AML-193 (cell line): ENCODE measurements around the gene PIP5K1C.
"Not testable (repeated sequence)": the region's sequence is repeated elsewhere in the genome, so short reads cannot be mapped to it uniquely, and the experiment has no call there.

Experiments used
- DNase-seq, 2 experiments: peaks; one replicate each; lab custom pipeline; 2025; lab: John Stamatoyannopoulos, UW

PIP5K1C gene

DNA sequence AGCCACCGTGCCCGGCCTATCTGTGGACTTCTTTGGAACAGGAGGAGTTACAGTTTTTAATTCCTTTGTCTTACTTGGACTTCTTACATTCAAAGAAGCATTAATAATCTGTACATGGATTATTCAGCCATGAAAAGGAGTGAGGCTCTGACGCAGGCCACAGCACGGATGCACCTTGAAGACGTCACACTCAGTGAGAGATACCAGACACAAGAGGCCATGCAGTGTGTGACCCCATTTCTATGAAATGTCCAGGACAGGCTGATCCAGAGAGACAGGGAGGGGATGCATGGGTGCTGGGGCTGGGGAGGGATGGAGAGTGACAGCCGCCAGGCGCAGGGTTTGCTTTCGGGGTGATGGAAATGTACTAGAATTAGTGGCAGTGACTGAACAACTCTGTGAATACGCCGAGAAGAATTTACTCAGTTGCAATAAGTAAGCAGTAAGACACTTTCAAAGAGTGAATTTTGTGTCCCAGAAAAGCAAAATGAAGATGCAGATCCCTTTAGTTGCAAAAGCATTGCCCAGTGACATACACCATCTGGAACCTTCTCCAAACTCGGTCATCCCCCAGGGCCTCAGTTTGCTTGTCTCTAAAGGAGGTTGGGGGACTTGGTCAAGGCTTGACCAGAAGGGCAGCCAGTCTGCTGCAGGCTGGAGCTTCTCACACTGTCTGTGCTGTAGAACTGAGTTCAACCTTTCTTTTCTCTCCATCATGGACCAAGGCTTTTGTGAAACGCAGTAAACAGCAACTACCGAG is 25.3 kb downstream of the PIP5K1C start:
- DNase-seq, result no peak

DNA sequence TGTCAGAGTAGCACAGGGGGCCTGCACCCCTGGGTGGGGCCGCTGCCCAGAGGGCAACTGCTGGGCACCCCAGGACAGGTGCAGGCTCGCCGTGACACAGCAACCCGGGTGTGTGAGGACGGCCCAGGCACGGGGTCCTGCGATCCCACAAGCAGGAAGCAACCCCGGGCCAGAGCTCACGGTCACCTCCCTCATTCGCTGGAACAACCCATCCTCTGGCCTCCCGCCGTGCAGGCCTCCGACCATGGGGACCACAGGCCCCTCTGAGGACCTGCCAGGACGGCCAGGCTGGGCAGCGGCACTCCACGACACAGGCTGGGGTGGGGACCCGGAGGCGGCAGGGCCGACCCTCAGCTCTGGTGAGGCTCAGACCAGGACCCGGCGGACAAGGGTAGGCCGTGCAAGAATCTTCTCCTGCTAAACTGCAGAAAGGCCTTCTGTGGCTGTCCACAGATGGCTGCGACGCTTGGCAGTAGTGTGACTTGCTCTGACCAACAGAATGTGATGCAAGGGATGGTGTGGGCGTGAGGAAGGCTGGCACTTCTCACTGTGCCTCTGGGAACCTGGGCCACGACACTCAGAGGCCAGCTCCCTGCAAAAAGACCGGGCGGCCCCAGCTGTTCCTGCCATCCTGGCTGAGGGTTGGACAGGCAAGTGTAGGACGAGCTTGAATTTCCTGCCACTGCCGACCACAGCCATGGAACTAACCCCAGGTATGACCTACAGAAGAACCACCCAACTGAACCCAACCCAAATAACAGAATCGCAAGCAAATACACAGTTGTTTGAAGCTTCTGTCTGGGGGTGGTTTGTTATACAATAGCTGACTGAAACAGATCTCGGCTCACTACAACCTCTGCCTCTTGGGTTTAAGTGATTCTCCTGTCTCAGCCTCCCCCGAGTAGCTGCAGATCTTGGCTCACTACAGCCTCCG is 26.5 kb downstream of the PIP5K1C start:
- no peak for DNase-seq

DNA sequence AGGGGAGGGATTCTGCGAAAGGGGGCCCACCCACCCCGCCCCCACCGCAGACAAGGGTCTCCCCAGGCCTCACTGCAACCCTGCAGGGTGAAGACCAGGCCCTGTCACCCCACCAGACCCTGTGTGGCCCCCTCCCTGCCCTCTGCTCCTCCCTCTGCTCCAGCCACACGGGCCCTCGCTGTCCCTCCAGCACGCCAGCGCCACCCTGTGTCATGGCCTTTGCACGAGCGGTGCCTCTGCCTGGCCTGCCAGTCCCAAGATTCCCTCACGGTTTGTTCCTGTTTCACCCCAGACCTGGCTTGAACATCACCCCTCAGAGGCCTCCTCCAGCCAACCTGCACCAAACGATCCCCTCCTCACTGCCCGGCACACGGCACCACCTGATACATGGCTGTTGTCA is 27.3 kb downstream of the PIP5K1C start:
- no peak for DNase-seq

DNA sequence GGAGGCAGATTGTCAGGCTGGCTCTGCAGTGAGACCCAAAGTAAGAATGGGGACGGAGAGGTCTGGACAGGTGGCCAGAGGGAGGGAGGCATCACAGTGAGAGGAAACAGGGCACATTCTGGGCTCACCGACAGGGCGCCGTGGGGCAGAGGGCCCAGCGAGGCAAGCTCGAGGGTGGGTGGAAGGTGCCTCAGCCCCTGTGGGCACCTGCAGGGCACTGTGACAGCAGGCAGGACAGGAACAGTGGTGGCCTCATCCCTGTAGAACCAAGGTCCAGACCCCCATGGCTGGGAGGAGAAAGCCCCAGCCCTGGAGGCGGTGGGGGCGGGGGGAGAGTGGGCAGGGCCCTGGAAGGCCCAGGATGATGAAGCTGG is 27.7 kb downstream of the PIP5K1C start:
- no peak for DNase-seq

DNA sequence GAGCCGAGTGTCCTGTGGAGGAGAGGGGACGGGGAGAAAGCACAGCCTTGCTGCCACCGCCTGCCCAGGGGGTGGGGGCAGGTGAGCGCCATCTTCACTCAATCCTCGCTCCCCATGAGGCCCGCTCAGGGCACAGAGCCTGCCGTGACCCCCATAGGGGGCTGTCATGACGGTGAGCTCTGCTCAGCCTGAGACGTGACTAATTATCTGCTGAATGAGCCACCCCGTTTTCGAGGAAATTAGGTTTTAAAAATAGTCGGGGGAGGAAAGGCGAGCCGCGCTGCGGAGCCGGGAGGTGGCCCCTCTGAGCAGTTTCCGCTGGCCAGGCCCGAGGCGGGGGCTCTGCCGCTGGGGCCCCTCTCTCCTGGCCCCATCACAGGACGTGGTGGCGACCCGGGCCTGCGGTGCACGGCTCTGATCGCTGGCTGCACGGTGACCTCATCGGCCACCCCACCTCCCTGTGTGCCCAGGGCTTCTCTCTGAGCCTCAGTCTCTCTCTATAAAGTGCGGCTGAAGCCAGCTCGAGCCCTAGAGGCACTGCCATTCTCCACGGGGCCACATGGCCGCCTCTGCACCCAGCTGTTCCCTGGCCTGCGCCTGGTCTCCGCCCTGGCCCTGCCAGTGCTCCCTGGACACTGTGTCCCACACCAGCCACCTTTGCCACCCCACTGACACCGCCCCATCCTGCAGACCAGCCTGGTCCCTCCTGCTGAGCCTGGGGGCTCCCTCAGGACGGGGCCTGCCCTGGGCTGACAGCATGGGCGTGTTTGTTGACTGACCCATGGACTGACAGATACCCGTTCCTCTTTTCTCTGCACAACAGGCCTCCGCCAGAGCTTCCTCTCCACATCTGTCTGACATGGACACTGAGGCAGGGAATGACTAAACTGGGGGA is 28.3 kb downstream of the PIP5K1C start:
- no peak for DNase-seq

DNA sequence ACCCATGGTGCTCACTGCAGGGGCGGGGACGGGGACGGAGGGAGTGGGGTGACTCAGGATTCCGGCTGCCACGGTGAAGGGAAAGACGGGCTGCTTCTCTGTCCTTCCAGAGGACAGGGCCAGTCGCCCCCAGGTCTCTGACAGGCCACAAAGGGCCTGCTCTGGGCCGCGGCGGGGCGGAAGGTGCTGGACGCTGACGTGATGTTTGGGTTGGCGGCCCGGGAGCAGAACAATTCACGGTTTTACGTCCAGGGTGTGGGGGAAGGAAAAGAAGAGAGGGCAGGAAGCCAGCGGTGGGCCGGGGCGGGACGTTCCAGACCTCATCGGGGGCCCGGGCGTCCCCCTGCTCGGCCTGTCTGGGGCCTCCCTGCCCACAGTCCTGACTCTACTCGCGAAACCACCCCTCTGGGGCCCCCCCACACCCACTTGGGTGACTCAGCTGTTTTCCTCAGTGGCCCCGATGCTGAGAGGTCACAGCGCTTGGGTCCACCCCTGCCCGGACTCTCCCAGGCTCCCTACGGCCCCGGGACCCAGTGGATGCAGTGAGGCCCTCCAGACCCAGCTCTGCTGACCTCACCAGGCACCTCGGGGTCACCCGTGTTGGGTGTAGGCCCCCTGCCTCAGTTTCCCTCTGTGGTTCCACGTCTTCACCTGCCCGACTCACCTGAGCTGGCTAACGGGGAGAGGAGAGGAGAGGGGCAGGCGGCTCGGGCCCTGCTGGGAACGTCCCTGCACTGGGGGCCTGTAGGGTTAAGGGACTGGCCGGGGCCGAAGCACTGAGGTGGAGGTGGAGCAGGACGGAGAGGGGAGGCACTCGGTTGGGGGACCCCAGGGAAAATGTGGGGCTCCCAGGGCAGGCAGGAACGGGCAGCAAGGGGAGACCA is 29.2 kb downstream of the PIP5K1C start:
- DNase-seq, result no peak

DNA sequence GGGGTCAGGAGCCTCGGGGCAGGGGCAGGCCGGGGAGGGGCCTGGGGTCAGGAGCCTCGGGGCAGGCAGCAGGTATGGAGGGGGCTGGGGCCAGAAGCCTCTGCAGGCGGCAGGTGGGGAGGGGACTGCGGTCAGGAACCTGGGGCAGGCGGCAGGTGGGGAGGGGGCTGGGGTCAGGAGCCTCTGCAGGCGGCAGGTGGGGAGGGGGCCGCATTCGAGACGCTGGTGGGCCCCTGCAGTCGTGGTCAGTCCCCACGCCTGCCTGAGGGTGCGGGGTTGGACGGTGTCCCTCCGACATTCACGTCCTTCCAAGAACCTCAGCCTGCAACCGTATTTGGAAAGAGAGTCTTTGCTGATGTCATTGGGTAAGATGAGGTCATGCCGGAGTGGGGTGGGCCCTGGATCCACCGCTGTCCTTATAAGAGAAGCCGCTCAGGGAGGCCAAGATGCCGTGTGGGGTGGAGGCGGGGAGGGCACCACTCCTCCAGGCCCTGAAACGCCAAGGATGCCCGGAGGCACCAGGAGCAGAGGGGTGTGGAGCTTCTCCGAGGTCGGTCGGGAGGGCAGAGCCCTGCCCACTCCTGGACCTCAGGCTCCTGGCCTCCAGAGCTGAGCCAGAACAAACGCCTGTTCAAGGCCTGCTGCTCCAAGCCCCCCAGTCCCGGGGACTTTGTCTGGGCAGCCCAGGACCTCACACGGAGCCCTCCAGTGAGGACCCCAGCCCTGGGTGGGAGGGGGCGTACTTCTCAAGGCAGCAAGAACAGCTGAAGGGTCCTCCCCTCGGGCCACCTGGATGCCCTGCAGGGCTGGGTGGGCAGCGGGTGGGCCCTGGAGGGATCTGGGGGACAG is 30.1 kb downstream of the PIP5K1C start:
- no peak for DNase-seq

DNA sequence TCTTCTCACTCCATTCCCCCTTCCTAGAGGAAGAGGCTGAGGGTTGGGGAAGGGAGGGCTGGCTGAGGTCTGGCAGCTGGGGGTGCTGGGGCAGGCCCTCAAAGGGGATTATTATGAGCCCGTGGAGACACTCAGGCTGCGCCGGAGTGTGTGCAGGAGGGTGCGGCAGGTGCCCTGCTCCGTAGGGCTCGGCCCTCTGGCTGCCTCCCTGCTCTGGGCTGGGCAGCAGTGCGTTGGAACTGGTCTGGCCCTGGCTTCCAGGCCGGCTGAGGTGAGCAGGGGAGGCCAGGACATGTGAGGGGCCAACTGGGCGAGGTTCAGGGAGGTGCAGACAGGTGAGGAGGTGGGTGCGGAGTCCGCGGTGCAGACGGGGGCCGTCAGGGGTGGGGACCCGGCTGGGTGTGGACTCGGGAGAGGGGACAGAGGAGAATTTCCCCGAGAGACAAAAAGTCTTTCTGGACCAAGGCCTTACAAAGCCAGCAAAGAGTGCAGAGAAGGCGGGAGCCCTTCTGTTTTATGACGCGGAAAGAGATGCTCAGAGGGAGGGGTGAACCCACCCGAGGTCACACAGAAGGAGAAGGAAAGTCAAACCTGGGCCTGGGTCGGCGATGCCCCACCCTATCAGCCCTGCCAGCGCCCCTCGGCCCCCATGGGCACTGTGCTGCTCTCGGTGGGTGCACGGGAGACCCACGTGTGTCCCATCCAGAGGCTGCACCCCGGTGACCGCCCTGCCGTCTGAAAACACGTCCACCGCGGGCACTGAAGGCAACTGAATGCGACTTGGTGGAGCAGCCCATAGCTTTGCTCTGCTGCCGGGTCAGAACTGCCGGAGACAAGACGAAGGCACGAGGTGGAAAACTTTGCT is 31.0 kb downstream of the PIP5K1C start:
- DNase-seq, result no peak

DNA sequence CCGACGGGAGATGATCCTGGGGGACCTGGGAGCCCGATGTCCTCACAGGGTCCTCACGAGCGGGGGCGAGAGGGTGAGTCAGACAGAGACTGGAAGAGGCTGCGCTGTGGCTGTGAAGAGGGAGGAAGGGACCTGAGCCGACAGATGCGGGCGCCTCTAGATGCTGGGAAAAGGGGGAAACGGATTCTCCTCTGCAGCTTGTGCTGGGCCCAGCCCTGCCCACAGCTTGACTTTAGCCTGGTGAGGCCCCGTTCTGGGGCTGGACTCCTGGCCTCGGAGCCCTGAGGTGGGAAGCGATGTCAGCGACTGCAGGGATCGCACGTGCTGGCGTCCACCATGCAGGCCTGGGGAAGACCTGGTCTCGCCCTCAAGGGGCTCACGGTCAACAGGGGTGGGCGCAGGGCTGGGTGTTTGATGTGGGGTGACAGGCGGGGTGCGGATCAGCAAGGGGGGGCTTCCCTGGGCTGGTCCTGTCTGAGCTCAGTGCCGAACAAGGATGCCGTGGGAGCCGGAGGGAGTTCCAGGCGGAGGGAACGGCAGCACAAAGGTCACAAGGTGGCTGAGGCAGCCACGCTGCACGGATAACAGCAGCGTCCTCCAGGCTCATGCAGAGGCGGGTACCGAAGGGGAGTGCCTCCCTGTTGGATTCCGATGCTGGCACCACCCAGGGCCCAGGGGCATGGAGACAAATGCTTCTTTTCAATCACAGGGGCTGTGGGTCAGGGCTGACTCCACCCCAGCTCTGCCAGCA is 31.8 kb downstream of the PIP5K1C start:
- no peak for DNase-seq

DNA sequence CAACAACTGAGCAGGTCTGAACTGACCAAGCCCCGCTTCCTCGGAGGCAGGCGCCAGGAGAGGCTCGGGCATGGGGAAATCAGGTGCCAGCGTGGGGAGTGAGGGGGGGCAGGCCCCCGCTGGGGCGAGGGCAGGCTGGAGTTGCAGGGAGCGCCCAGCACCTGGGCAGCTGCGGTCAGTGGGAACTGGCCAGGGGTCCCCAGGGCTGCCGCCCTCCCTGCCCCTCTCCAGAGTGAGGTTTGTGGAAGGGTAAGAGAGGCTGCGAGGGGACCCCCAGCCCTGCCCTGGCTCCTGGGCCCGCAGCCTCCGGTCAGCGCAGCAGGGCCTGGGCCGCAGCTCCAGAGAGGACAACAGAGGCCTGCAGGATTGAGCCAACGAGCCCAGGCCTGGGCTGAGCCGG is 32.5 kb downstream of the PIP5K1C start:
- no peak for DNase-seq

DNA sequence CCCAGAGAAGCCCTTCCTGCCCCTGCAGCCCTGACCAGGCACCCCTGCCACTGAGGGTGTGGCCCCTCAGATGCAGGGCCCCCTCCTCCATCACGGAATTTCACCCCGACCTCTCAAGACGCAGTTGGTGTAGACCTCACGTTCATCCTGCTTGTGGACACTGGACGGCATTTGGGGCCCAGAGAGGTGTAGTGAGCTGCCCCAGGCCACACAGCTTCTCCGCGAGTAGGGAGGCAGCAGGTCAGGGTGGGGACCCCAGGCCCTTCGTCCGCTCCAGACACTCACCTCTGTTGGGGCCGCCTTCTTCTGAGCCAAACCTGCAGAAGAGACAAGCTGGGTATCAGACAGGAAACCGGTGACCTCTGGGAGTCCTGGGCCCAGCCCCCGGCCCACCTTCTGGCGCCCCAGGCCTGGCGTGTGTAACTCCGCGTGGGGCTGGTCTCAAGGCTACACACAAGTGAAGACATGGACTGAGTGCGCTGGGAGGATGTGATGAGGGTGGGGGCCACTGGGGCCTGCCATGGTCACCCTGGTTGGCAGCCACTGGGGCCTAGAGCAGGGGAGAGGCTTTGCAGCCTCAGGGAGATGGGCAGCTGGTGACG is 33.1 kb downstream of the PIP5K1C start:
- DNase-seq, result no peak

DNA sequence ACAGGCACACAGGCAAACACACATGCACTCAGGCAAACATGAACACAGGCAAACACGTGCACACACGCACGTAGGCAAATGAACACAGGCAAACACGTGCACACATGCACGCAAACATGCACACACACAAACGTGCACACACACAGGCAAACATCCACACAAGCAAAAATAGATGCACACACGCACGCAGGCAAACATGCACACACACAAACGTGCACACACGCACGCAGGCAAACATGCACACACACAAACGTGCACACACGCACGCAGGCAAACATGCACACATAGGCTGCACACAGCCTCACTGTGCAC is 33.8 kb downstream of the PIP5K1C start:
- not testable (repeated sequence) for DNase-seq

DNA sequence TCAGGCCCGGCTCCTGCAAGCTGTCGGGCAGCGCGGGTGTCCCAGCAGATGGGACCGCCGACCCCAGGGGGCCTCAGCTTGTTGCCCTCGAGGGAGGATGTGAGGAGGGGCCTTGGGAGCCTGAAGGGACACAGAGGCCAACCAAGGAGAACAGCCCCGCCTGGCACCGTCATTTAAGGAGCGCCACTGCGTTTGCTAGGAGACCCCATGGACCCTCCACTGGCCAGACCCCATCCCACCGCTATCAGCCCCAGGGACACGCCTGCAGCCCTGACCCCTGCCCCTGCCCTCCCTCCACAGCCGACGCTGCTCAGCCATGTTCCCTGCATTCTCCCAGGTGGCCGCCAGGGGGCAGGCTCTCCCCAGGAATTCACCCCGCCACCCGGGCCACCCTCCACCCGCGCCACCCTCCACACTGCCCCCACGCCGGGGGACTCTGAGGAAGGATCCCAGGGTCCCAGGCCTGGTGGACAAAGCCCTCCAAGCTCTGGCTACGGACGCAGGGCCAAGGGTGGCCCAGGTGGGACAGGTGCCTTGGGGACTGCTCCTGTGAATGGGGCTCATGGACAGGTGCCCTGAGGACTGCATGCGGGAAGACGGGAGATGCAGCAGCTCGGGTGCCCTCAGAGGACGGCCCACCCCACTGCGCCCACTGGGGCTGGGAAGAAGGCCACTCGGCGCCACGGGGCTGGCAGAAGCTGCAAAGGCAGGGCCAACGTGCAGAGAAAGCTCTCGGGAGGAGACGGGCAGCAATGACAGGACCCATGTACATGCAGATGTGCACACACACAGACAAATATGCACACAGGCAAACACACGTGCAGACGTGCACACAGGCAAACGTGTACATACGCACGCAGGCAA is 34.4 kb downstream of the PIP5K1C start:
- peak; percentile 7 to 24 for DNase-seq

DNA sequence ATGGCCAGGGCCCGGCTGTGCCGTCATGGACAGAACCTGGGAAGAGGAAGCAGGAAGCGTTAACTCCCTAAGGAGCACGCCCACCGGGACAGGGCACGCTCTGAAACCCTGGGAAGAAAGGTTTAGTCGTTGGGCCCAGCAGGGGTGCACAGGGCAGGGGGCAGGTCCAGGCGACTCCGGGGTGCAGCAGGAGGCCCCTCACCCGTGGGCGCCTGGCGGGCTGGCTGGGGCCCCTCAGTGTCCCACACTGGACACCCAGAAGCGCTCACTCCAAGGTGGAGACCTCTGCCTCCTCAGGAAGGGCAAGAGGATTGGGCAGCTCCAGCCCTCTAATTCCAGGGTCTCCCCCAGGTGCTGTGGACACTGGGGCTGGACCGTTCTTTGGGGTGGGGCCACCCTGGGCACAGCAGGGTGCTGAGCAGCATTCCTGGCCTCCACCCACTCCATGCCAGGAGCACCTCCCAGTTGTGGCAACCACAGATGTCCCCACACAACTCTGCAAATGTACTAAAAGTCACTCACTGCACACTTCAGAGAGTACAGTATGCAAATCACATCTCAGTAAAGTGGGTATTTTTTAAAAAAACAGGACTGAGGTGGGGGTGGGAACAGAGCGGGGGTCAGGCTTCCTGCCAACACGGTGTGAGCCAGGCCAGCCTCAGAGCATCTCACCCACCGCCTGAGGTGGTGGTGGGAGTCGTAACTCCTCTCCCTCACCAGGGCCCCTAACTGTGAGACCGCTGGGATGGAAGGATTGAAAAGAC is 35.2 kb downstream of the PIP5K1C start:
- DNase-seq, result no peak

DNA sequence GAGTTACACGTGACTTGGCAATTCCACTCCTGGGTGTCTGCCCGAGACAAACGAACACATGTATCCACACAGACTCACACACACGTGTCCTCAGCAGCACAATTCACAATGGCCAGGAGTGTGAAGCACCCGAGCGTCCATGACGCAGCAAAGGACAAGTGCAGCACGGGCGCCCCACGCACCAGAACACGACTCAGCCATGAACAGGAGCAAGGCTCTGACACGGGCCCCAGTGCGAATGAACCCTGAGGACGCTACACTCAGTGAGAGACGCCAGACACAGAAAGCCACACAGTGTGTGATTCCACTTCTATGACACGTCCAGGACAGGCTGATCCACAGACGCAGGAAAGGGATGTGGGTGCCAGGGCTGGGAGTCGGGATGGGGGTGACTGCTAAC is 36.4 kb downstream of the PIP5K1C start:
- DNase-seq, result no peak
